Neural progenitor cell (in vitro differentiated cells): ENCODE results near the gene F7.

Experiments
- EZH2 ChIP-seq: fragments of 200-600 bp; sonication (generic); IDR thresholded peaks from 2 replicates; pipeline ENCODE4 v1.6.1; 2017; ENCODE audit warnings: antibody characterized with exemption, mild to moderate bottlenecking, moderate library complexity
- TF ChIP-seq, protein P1 (sequence below): fragments of 200-600 bp; sonication (generic); IDR thresholded peaks from 2 replicates; pipeline ENCODE4 v1.5.1; 2017; ENCODE audit warnings: antibody characterized with exemption, mild to moderate bottlenecking

DNA sequence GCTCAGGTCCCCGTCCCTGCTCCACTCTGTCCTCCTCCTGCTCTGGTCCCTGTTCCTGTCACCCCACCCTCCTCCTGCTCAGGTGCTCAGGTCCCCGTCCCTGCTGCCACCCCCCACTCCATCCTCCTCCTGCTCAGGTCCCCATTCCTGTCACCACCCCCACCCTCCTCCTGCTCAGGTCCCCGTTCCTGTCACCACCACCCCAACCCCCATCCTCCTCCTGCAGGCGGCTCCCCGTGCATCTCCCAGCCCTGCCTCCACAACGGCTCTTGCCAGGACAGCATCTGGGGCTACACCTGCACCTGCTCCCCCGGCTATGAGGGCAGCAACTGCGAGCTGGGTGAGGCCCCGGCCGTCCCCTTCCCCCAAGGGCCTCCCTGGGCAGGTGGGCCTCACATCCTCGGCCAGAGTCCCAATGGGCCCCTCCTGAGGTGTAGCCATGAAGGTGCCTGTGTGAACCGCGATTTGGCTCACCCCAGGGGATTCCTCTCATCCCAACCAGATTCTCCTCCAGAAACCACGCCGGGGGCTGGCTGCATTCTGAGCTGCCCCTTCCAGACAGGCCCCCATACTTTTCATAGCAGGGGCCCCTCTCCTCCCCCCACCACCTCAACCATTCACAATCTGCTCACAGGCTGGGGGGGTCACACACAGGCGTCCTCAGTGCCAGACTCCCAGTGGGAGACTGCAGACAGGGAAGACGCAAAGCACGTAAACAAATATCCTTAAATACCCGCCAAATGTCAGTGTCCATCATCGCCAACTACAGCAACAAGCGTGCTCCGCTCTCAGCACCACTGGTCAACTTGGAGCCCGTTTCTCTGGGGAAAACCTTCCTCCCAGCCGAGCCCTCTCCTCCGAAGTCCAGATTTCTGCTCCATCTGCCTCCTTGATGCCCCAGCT, 57.4 kb downstream of the F7 start:
- TF ChIP-seq, protein P1, sequence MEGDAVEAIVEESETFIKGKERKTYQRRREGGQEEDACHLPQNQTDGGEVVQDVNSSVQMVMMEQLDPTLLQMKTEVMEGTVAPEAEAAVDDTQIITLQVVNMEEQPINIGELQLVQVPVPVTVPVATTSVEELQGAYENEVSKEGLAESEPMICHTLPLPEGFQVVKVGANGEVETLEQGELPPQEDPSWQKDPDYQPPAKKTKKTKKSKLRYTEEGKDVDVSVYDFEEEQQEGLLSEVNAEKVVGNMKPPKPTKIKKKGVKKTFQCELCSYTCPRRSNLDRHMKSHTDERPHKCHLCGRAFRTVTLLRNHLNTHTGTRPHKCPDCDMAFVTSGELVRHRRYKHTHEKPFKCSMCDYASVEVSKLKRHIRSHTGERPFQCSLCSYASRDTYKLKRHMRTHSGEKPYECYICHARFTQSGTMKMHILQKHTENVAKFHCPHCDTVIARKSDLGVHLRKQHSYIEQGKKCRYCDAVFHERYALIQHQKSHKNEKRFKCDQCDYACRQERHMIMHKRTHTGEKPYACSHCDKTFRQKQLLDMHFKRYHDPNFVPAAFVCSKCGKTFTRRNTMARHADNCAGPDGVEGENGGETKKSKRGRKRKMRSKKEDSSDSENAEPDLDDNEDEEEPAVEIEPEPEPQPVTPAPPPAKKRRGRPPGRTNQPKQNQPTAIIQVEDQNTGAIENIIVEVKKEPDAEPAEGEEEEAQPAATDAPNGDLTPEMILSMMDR = no peak
- no peak for TF ChIP-seq EZH2
